Measurements from ENCODE around the gene KCMF1.

Gene KCMF1

GRCh38 chr2:85017411-85018048 lies 46.6 kb downstream of the KCMF1 start:
- peak; percentile 48 for DNase-seq (ENCODE audit: low read depth, low spot score)

GRCh38 chr2:85018049-85018447 lies 47.1 kb downstream of the KCMF1 start:
- H3K4me3 ChIP-seq (ENCODE audit: low read depth, low read length) = no peak overlapping the region
- DNase-seq (ENCODE audit: low read depth, low spot score) = no peak
- no peak for TF ChIP-seq CTCF (IDR thresholded peaks at IDR 0.05; ENCODE audit: low read depth, low read length)
- in situ Hi-C loops (cut with HindIII; ENCODE audit: low sequenced_read_pairs) = no loop called here

More at GRCh38 chr2:85017411-85018048, 46.6 kb downstream of the KCMF1 start:
- peak; percentile 48 for TF ChIP-seq CTCF (IDR thresholded peaks at IDR 0.05; ENCODE audit: low read depth, low read length)
- no peak overlapping the region for H3K4me3 ChIP-seq (ENCODE audit: low read depth, low read length)
- in situ Hi-C loops (cut with HindIII; ENCODE audit: low sequenced_read_pairs) = no loop called here

GRCh38 chr2:85019121-85019520 lies 48.2 kb downstream of the KCMF1 start:
- no peak for TF ChIP-seq CTCF (IDR thresholded peaks at IDR 0.05; ENCODE audit: low read depth, low read length)
- DNase-seq (ENCODE audit: low read depth, low spot score) = no peak
- in situ Hi-C loops (cut with HindIII; ENCODE audit: low sequenced_read_pairs) = no loop called here
- H3K4me3 ChIP-seq (ENCODE audit: low read depth, low read length) = no peak overlapping the region

- in situ Hi-C loops (cut with HindIII; ENCODE audit: low sequenced_read_pairs) = no loop called here
- DNase-seq (ENCODE audit: low read depth, low spot score) = no peak
- no peak for TF ChIP-seq CTCF (IDR thresholded peaks at IDR 0.05; ENCODE audit: low read depth, low read length)
These were observed 51.3 kb downstream of the KCMF1 start for GRCh38 chr2:85022232-85022631.

GRCh38 chr2:85024372-85025047 lies 53.5 kb downstream of the KCMF1 start:
- TF ChIP-seq CTCF (IDR thresholded peaks at IDR 0.05; ENCODE audit: low read depth, low read length) = no peak
- DNase-seq (ENCODE audit: low read depth, low spot score) = no peak
- no peak overlapping the region for H3K4me3 ChIP-seq (ENCODE audit: low read depth, low read length)
- in situ Hi-C loops (cut with HindIII; ENCODE audit: low sequenced_read_pairs) = no loop called here

More at GRCh38 chr2:85022232-85022631, 51.3 kb downstream of the KCMF1 start:
- no peak overlapping the region for H3K4me3 ChIP-seq (ENCODE audit: low read depth, low read length)

- H3K4me3 ChIP-seq (ENCODE audit: low read depth, low read length) = no peak overlapping the region
- TF ChIP-seq CTCF (IDR thresholded peaks at IDR 0.05; ENCODE audit: low read depth, low read length) = no peak
- in situ Hi-C loops (cut with HindIII; ENCODE audit: low sequenced_read_pairs) = no loop called here
- DNase-seq (ENCODE audit: low read depth, low spot score) = no peak
These were observed 61.7 kb downstream of the KCMF1 start for GRCh38 chr2:85032621-85033020.
